Measurements from ENCODE around the gene DPYD. TPM values are rescaled to one million over a fixed set of nuclear protein-coding genes. Genes with fewer than 3 reads are reported as not detected.

Gene DPYD
- total RNA-seq, 1 experiment from 2014 or later: 51.8 TPM

GRCh38 chr1:97907886-97908285 is 12.9 kb downstream of the DPYD start:
- no peak for DNase-seq (ENCODE audit: low read depth)

- DNase-seq (ENCODE audit: low read depth): peak; percentile 91
These were observed 14.1 kb downstream of the DPYD start for GRCh38 chr1:97906567-97907241.

GRCh38 chr1:97905141-97905940 is 15.5 kb downstream of the DPYD start:
- no peak for DNase-seq (ENCODE audit: low read depth)

- no peak for DNase-seq (ENCODE audit: low read depth)
These were observed 16.3 kb downstream of the DPYD start for GRCh38 chr1:97904534-97904933.

DNA sequence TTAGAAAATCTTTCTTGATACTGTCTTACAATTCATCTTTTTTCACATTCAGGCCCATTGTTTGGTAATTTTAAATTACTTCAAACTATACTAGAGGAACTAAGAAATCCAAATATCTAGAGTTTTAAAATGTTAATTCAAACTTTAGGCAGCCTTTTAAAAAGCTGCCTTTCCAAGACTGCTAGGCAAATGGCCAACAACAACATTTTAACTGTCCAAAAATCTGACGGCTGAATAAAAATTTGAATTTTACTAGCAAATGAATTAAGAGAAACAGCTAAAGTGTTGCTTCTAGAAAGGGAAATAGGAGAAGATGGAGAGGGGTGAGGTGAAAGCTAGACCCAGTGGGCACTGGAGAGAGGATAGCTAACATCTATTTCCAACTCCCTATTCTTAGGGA is 17.2 kb downstream of the DPYD start:
- peak; percentile 55 for DNase-seq (ENCODE audit: low read depth)

GRCh38 chr1:97902067-97902466 is 18.8 kb downstream of the DPYD start:
- DNase-seq (ENCODE audit: low read depth): no peak

DNA sequence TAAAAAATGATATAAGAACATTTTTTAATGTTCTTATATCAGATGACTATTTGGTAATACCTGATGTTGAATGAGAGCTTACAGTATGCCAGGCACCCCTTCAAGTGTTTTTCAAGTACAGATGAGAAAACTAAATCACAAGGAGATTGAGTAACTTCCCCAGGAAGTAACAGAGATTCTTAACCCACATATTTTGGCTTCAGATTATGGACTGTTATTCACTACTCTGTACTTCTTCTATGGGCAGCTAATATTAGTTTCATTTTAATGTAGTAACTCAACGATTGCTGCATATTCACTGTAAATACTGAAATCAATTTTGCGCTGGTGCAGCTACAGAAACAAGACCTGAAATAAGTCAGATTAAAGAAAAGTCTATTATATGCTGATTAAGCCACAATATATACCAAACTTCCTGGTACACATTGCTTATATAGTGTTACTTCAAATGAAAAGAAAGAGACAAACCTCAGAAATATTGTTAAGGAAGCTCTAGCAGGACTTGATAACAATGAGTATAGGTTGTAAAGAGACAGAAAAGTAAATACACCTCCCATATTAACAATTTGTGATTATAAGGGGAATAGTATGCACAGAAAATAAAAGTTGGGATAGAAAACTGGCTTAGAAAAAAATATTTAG is 19.7 kb downstream of the DPYD start:
- peak; percentile 25 for DNase-seq (ENCODE audit: low read depth)

DNA sequence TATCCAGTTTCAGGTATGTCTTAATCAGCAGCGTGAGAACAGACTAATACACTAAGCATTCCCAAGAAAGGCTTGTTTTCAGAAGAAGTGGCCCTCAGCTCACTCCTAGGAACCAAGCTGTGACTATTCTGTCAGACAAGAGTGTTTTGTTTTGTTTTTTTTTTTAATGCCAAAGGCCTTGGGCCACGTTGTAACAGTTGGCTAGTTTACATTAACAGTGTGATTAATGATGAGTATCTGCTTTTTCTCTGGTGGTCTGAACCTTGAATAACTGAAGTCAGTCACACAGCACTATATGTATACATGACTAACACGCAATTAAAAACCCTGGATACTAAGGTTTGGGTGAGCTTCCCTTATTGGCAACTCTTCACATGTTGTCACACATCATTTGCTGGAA is 21.9 kb downstream of the DPYD start:
- DNase-seq (ENCODE audit: low read depth): peak; percentile 90

- DNase-seq (ENCODE audit: low read depth): no peak
These were observed 25.6 kb downstream of the DPYD start for GRCh38 chr1:97895278-97895677.

GRCh38 chr1:97893844-97894243 is 27.0 kb downstream of the DPYD start:
- DNase-seq (ENCODE audit: low read depth): peak; percentile 26

GRCh38 chr1:97886199-97886598 is 34.6 kb downstream of the DPYD start:
- no peak for DNase-seq (ENCODE audit: low read depth)

GRCh38 chr1:97883823-97884222 is 37.0 kb downstream of the DPYD start:
- no peak for DNase-seq (ENCODE audit: low read depth)

GRCh38 chr1:97877307-97877706 is 43.5 kb downstream of the DPYD start:
- DNase-seq (ENCODE audit: low read depth): no peak

GRCh38 chr1:97875996-97876395 is 44.8 kb downstream of the DPYD start:
- DNase-seq (ENCODE audit: low read depth): no peak

DNA sequence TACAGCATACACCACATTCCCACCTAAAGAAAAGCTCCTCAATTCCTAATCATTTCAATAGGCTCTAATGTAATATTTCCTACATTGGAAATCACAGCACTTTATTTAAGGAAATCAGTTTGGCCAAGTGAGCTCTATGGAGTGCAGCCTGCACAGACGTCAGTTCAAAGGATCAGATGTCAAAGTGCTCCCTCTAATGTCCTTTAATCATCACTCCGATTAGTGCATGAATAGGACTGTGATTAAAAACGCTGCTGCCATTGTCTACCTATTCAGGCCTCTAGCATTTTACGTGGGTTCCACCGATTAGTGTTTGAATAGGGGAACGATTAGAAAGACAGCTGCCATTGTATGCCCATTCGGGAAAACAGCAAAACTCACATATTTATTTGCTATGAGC is 50.2 kb downstream of the DPYD start:
- DNase-seq (ENCODE audit: low read depth): no peak

GRCh38 chr1:97869441-97869840 is 51.4 kb downstream of the DPYD start:
- DNase-seq (ENCODE audit: low read depth): no peak

DNA sequence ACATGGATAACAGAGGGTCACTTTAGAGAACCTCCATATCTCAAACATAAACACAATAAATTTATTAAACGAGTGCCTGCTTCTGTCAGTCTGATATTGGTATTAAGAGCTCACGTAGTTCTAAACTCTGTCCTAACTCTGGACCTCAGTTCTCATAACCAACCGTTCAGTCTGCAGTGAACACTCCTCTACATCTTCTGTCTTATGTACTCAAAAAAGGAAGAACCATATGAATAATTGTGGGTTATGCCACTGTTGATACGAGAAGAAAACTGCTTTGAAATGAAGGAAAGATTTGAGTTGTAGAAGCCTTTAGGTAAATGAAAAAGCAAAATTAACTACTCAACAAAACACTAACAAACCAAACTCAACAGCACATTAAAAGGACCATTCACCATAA is 53.7 kb downstream of the DPYD start:
- DNase-seq (ENCODE audit: low read depth): no peak

DNA sequence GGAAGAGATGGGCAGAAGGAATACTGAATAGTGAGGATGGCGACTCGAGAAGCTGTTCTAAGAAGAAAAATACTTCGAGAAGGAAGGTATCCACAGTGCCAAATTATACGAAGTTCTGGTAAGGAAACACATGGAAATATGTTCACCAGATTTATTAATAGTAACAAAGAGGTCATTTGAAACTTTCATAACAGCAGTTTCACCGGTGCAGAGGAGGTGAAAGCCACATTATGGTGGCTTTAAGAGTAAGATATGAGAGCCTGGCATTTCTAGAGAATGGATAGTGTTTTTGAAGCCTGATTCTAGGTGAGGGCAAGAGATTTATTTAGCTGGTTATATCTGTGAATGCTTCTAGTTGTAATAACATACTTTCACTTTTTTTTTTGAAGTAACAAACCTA is 56.2 kb downstream of the DPYD start:
- no peak for DNase-seq (ENCODE audit: low read depth)

DNA sequence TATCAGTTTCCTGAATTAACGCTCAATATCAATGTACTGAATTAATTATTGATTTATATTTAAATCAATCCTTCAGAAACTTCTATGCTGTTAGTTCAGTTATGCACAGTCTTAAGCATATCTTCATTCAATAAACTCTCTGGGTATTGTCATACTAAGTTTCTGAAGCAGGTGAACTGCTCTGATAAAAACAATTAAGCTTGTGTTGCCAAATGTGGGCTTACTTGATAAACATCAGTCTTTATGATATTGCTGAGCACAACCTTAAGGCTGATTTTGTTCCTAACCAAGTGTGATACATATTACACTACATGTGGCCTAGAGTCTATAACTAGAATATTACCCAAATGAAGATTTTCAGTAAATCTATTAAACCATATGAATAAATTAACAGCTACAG is 67.6 kb downstream of the DPYD start:
- no peak for DNase-seq (ENCODE audit: low read depth)

- peak; percentile 87 for DNase-seq (ENCODE audit: low read depth)
These were observed 71.2 kb downstream of the DPYD start for GRCh38 chr1:97849345-97850340.

GRCh38 chr1:97845805-97846204 is 75.0 kb downstream of the DPYD start:
- no peak for DNase-seq (ENCODE audit: low read depth)
